Parathyroid adenoma (tissue), 2 donors: ENCODE results near the gene CES3.

Experiments used
- H2AFZ ChIP-seq: fragments of 300-600 bp; sonication (generic); one replicate; pipeline ENCODE4 v1.7.0; 2017; ENCODE audit warnings: antibody characterized with exemption, mild to moderate bottlenecking
- H3K27ac ChIP-seq: fragments of 300-600 bp; sonication (generic); one replicate; pipeline ENCODE4 v1.7.0; 2017
- H3K27me3 ChIP-seq: fragments of 300-600 bp; sonication (generic); one replicate; pipeline ENCODE4 v1.7.0; 2017; ENCODE audit warnings: low read length; ENCODE audit not compliant: control insufficient read depth, insufficient read depth
- H3K36me3 ChIP-seq: fragments of 300-600 bp; sonication (generic); one replicate; pipeline ENCODE4 v1.7.0; 2017; ENCODE audit warnings: low read length; ENCODE audit not compliant: control insufficient read depth, insufficient read depth
- H3K4me1 ChIP-seq: fragments of 300-600 bp; sonication (generic); one replicate; pipeline ENCODE4 v1.7.0; 2017; ENCODE audit warnings: control low read depth
- H3K4me2 ChIP-seq: fragments of 300-600 bp; sonication (generic); one replicate; pipeline ENCODE4 v1.7.0; 2017; ENCODE audit warnings: low read length
- H3K4me3 ChIP-seq: fragments of 300-600 bp; sonication (generic); one replicate; pipeline ENCODE4 v1.7.0; 2017; ENCODE audit warnings: low read depth, low read length
- H3K79me2 ChIP-seq: fragments of 300-600 bp; sonication (generic); one replicate; pipeline ENCODE4 v1.7.0; 2017; ENCODE audit warnings: control low read depth
- H3K9ac ChIP-seq: fragments of 300-600 bp; sonication (generic); one replicate; pipeline ENCODE4 v1.7.0; 2017; ENCODE audit warnings: mild to moderate bottlenecking
- H3K9me3 ChIP-seq: fragments of 300-600 bp; sonication (generic); one replicate; pipeline ENCODE4 v1.7.0; 2017; ENCODE audit warnings: low read length; ENCODE audit not compliant: control insufficient read depth
- TF ChIP-seq, protein P1 (sequence below): fragments of 300-600 bp; sonication (generic); IDR thresholded peaks from one replicate; pipeline ENCODE4 v1.7.0; 2017; ENCODE audit warnings: antibody characterized with exemption, mild to moderate bottlenecking
- donor health status: primary hyperparathyroidism.

Gene CES3

GRCh38 chr16:66928702-66929388 is 32.2 kb upstream of the CES3 start:
- Histone ChIP-seq H3K9ac (no peak overlapping the region), H3K27ac (no peak overlapping the region), H3K27me3 (no peaks in the 10 kb centered on the region), H3K4me3 (no peak overlapping the region), H3K9me3 (no peaks in the 10 kb centered on the region), H3K4me1 (peaks cover 14% of the 10 kb centered on the region), H2AFZ (no peak overlapping the region), H3K36me3 (no peaks in the 10 kb centered on the region), H3K4me2 (no peak overlapping the region), H3K79me2 (peaks cover 5% of the 10 kb centered on the region)
- TF ChIP-seq, protein P1, sequence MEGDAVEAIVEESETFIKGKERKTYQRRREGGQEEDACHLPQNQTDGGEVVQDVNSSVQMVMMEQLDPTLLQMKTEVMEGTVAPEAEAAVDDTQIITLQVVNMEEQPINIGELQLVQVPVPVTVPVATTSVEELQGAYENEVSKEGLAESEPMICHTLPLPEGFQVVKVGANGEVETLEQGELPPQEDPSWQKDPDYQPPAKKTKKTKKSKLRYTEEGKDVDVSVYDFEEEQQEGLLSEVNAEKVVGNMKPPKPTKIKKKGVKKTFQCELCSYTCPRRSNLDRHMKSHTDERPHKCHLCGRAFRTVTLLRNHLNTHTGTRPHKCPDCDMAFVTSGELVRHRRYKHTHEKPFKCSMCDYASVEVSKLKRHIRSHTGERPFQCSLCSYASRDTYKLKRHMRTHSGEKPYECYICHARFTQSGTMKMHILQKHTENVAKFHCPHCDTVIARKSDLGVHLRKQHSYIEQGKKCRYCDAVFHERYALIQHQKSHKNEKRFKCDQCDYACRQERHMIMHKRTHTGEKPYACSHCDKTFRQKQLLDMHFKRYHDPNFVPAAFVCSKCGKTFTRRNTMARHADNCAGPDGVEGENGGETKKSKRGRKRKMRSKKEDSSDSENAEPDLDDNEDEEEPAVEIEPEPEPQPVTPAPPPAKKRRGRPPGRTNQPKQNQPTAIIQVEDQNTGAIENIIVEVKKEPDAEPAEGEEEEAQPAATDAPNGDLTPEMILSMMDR: peak; percentile 46

DNA sequence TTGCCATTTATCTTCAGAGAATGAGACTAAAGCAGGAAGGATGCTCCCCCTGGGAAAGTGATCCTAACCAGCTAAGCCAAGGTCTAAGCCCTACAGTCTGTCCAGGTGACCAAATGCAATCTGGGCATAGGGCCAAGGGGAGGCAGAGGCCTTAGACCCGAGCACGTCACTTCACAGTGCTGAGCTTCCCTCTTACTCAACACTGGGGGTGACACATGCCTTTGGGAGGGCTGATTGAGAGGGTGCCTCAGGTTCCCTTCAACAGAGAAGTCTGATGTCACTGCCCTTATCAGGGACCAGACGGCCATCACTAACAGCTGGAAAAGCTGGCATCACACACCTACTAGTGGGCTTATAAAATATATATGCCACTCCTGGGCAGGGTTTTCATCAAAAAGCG is 30.9 kb upstream of the CES3 start:
- Histone ChIP-seq H3K9ac (no peak overlapping the region), H3K9me3 (no peaks in the 10 kb centered on the region), H3K27ac (no peak overlapping the region), H3K4me2 (no peak overlapping the region), H3K36me3 (no peaks in the 10 kb centered on the region), H2AFZ (no peak overlapping the region), H3K27me3 (no peaks in the 10 kb centered on the region), H3K4me3 (no peak overlapping the region), H3K79me2 (peaks cover 7% of the 10 kb centered on the region), H3K4me1 (peaks cover 14% of the 10 kb centered on the region)
- TF ChIP-seq, protein P1: no peak

- Histone ChIP-seq H3K4me2 (no peak overlapping the region), H3K36me3 (no peaks in the 10 kb centered on the region), H3K9ac (no peak overlapping the region), H3K79me2 (peaks cover 13% of the 10 kb centered on the region), H3K9me3 (no peaks in the 10 kb centered on the region), H3K4me3 (no peak overlapping the region), H2AFZ (no peak overlapping the region), H3K4me1 (peaks cover 17% of the 10 kb centered on the region), H3K27me3 (no peaks in the 10 kb centered on the region), H3K27ac (no peak overlapping the region)
- TF ChIP-seq, protein P1: no peak
These were observed 29.4 kb upstream of the CES3 start for GRCh38 chr16:66931665-66932064.

DNA sequence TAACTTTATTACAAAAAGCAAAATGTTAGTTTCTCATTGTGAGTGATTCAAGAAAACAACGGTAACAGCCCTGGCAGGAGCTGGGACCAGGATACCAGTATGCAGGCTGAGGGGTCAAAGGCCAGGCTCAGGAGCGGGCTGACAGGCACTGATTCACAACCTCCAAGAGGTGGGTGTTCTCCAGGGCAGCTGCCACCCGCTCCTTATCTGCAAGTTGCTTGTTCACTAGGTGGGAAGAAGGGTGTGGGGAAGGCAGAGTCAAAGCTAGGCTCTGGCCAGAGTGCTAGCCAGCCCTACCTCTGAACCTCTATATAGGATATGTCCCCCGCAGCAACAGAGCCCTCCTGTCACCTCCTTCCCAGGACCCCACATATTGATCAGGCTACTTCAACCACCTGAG is 29.0 kb upstream of the CES3 start:
- Histone ChIP-seq H3K4me2 (no peak overlapping the region), H3K27ac (no peak overlapping the region), H3K36me3 (no peaks in the 10 kb centered on the region), H3K4me1 (peaks cover 17% of the 10 kb centered on the region), H3K4me3 (no peak overlapping the region), H3K27me3 (no peaks in the 10 kb centered on the region), H3K9me3 (no peaks in the 10 kb centered on the region), H3K79me2 (peaks cover 13% of the 10 kb centered on the region), H2AFZ (no peak overlapping the region), H3K9ac (no peak overlapping the region)
- TF ChIP-seq, protein P1: no peak

DNA sequence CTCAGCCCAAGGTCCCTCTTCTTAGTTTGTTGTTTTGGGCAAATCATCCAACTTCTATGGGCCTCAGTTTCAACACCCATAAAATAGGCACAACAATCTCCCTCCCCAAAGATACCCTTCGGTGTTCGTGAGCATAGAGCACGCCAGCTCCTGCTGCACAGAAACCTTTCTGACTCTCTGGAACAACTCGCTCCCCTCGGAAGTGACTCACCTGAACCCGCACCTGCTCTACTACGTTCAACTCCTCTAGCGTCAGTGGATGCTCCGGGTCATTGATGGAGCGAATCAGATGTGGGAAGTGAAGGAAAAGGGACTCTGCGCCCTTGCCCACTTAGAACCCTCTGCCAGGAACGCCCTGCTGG is 27.3 kb upstream of the CES3 start:
- H3K4me1 ChIP-seq: peaks cover 17% of the 10 kb centered on the region
- peak overlapping the region; percentile 100 for H3K4me2 ChIP-seq
- H2AFZ ChIP-seq: peak overlapping the region; percentile 92
- TF ChIP-seq, protein P1: no peak
- H3K36me3 ChIP-seq: no peaks in the 10 kb centered on the region
- H3K27ac ChIP-seq: peak overlapping the region; percentile 98
- H3K27me3 ChIP-seq: no peaks in the 10 kb centered on the region
- peaks cover 13% of the 10 kb centered on the region for H3K79me2 ChIP-seq
- H3K4me3 ChIP-seq: peak overlapping the region; percentile 99
- no peaks in the 10 kb centered on the region for H3K9me3 ChIP-seq
- peak overlapping the region; percentile 98 for H3K9ac ChIP-seq
